HG03469 (cell line): ENCODE data around the gene CYB5R3.
"Not testable (repeated sequence)": the region's sequence is repeated elsewhere in the genome, so short reads cannot be mapped to it uniquely, and the experiment has no call there.

Source experiments
- ATAC-seq: cut with Tn5 transposase; IDR thresholded peaks from one replicate; pipeline ENCODE4 v1.9.1; 2021; ENCODE audit warnings: mild to moderate bottlenecking, moderate library complexity, moderate number of reproducible peaks; ENCODE audit not compliant: unreplicated experiment

CYB5R3 gene

GRCh38 chr22:42679691-42680090 is 30.5 kb upstream of the CYB5R3 start:
- ATAC-seq: no peak

- ATAC-seq: no peak
These were observed 29.7 kb upstream of the CYB5R3 start for GRCh38 chr22:42678894-42679293.

- ATAC-seq: not testable (repeated sequence)
These were observed 28.7 kb upstream of the CYB5R3 start for GRCh38 chr22:42677936-42678335.

GRCh38 chr22:42676059-42676607 is 26.9 kb upstream of the CYB5R3 start:
- no peak for ATAC-seq

GRCh38 chr22:42673898-42674401 is 24.8 kb upstream of the CYB5R3 start:
- ATAC-seq: no peak

GRCh38 chr22:42673071-42673470 is 23.9 kb upstream of the CYB5R3 start:
- not testable (repeated sequence) for ATAC-seq

- ATAC-seq: no peak
These were observed 21.9 kb upstream of the CYB5R3 start for GRCh38 chr22:42670921-42671709.

- ATAC-seq: no peak
These were observed 20.9 kb upstream of the CYB5R3 start for GRCh38 chr22:42670046-42670445.

- ATAC-seq: not testable (repeated sequence)
These were observed 17.2 kb upstream of the CYB5R3 start for GRCh38 chr22:42666393-42666792.

- ATAC-seq: no peak
These were observed 16.0 kb upstream of the CYB5R3 start for GRCh38 chr22:42664976-42665831.

- ATAC-seq: no peak
These were observed 13.0 kb upstream of the CYB5R3 start for GRCh38 chr22:42661985-42662831.

GRCh38 chr22:42656578-42656977 is 7.4 kb upstream of the CYB5R3 start:
- ATAC-seq: no peak

GRCh38 chr22:42655693-42656092 is 6.5 kb upstream of the CYB5R3 start:
- no peak for ATAC-seq

- ATAC-seq: no peak
These were observed 5.4 kb upstream of the CYB5R3 start for GRCh38 chr22:42654436-42655073.

GRCh38 chr22:42653999-42654398 is 4.8 kb upstream of the CYB5R3 start:
- ATAC-seq: no peak

- no peak for ATAC-seq
These were observed 1.9 kb upstream of the CYB5R3 start for GRCh38 chr22:42651134-42651533.

GRCh38 chr22:42648368-42649245 is 585 bp downstream of the CYB5R3 start:
- ATAC-seq: no peak

GRCh38 chr22:42648017-42648367 is 1.2 kb downstream of the CYB5R3 start:
- ATAC-seq: no peak
